Neuronal stem cell (in vitro differentiated cells): ENCODE data around the gene TLX1.

Experiments
- DNase-seq: peaks from one replicate; pipeline ENCODE4 v3.0.0-alpha.2; 2013; ENCODE audit warnings: low spot score
- H2AFZ ChIP-seq: one replicate; pipeline ENCODE4 v1.6.1; 2013; ENCODE audit warnings: mild to moderate bottlenecking, low read length, inconsistent platforms
- H2AK5ac ChIP-seq: 2 replicates; pipeline ENCODE4 v1.6.1; 2013; ENCODE audit warnings: low read depth, mild to moderate bottlenecking, inconsistent platforms, low read length, moderate library complexity, mixed read lengths
- H2BK120ac ChIP-seq: 2 replicates; pipeline ENCODE4 v1.6.1; 2013; ENCODE audit warnings: low read depth, mild to moderate bottlenecking, inconsistent platforms, low read length, moderate library complexity, mixed read lengths
- H2BK12ac ChIP-seq: one replicate; pipeline ENCODE4 v1.6.1; 2013; ENCODE audit warnings: low read length, inconsistent platforms
- H2BK15ac ChIP-seq: 2 replicates; pipeline ENCODE4 v1.6.1; 2013; ENCODE audit warnings: mild to moderate bottlenecking, low read length, inconsistent platforms, mixed read lengths
- H2BK5ac ChIP-seq: one replicate; pipeline ENCODE4 v1.6.1; 2013; ENCODE audit warnings: inconsistent platforms, mild to moderate bottlenecking, low read length, moderate library complexity
- H3K14ac ChIP-seq: one replicate; pipeline ENCODE4 v1.6.1; 2013; ENCODE audit warnings: low read length, inconsistent platforms
- H3K18ac ChIP-seq: 2 replicates; pipeline ENCODE4 v1.6.1; 2013; ENCODE audit warnings: low read length, inconsistent platforms
- H3K23ac ChIP-seq: 2 replicates; pipeline ENCODE4 v1.6.1; 2013; ENCODE audit warnings: low read depth, mild to moderate bottlenecking, mixed read lengths, low read length, inconsistent platforms; ENCODE audit not compliant: poor library complexity
- H3K27ac ChIP-seq: replicated peaks from 3 replicates; pipeline ENCODE4 v1.5.1; 2013; ENCODE audit warnings: low read length, inconsistent platforms
- H3K27me3 ChIP-seq, 3 experiments: 2 replicates each; pipeline ENCODE4 v1.6.1; 2013; ENCODE audit warnings: low read length in 3 of 3, mild to moderate bottlenecking in 2 of 3, inconsistent platforms in 1 of 3, low read depth in 1 of 3, mixed read lengths in 1 of 3, moderate library complexity in 1 of 3; ENCODE audit not compliant: control insufficient read depth in 3 of 3, insufficient read depth in 3 of 3
- H3K36me3 ChIP-seq, 2 donors: replicated peaks in 1 of 2; 2 replicates each; pipeline ENCODE4 v1.6.1; 2013; ENCODE audit warnings: low read length in 2 of 2; ENCODE audit not compliant: control insufficient read depth in 2 of 2, insufficient read depth in 2 of 2
- H3K4ac ChIP-seq: 2 replicates; pipeline ENCODE4 v1.6.1; 2013; ENCODE audit warnings: inconsistent platforms, mild to moderate bottlenecking, low read length, moderate library complexity
- H3K4me1 ChIP-seq, 2 donors: 1 replicate in 1 of 2; 2 replicates in 1 of 2; pipeline ENCODE4 v1.6.1; 2013; ENCODE audit warnings: low read length in 2 of 2, low read depth in 1 of 2; ENCODE audit not compliant: control insufficient read depth in 2 of 2, insufficient read depth in 1 of 2
- H3K4me2 ChIP-seq: one replicate; pipeline ENCODE4 v1.6.1; 2013; ENCODE audit warnings: mild to moderate bottlenecking, low read length, inconsistent platforms; ENCODE audit not compliant: insufficient read depth, poor library complexity, severe bottlenecking
- H3K4me3 ChIP-seq, 2 donors: 2 replicates each; pipeline ENCODE4 v1.5.1; 2013; ENCODE audit warnings: low read length in 2 of 2, mild to moderate bottlenecking in 2 of 2, inconsistent platforms in 1 of 2, moderate library complexity in 1 of 2
- H3K79me1 ChIP-seq: one replicate; pipeline ENCODE4 v1.6.1; 2013; ENCODE audit warnings: low read depth, mild to moderate bottlenecking, inconsistent platforms, low read length, moderate library complexity
- H3K9ac ChIP-seq: one replicate; pipeline ENCODE4 v1.6.1; 2013; ENCODE audit warnings: mild to moderate bottlenecking, low read depth, low read length, inconsistent platforms; ENCODE audit not compliant: poor library complexity
- H3K9me3 ChIP-seq, 2 donors: replicated peaks in 1 of 2; 2 replicates each; pipeline versions ENCODE3 to v1.6.1; 2013; ENCODE audit warnings: low read length in 2 of 2, mild to moderate bottlenecking in 2 of 2, inconsistent platforms in 1 of 2, low read depth in 1 of 2, mixed read lengths in 1 of 2, moderate library complexity in 1 of 2; ENCODE audit not compliant: control insufficient read depth in 2 of 2, insufficient read depth in 1 of 2
- H4K8ac ChIP-seq: one replicate; pipeline ENCODE4 v1.6.1; 2013; ENCODE audit warnings: low read depth, mild to moderate bottlenecking, inconsistent platforms, low read length, moderate library complexity
- H4K91ac ChIP-seq: one replicate; pipeline ENCODE4 v1.6.1; 2013; ENCODE audit warnings: low read length, low read depth, mild to moderate bottlenecking, inconsistent platforms; ENCODE audit not compliant: poor library complexity
- WGBS, 2 donors: extraction: QIAGEN DNeasy Blood & Tissue Kit; methylation state at CpG; one replicate each; pipeline ENCODE4 v1.1.7; 2013; ENCODE audit warnings: missing lambda C conversion rate in 2 of 2, mixed read lengths in 1 of 2; ENCODE audit not compliant: insufficient read length in 2 of 2, insufficient replicate concordance in 1 of 2; ENCODE audit errors: extremely low coverage in 2 of 2; 5-methylcytosine and 5-hydroxymethylcytosine counted together

TLX1 gene

GRCh38 chr10:101097881-101098280 is 33.2 kb upstream of the TLX1 start:
- no peak overlapping the region for H3K23ac ChIP-seq
- H3K27ac ChIP-seq = no peak overlapping the region
- no peak overlapping the region for H3K4ac ChIP-seq
- H2AFZ ChIP-seq = no peak overlapping the region
- H3K18ac ChIP-seq = no peak overlapping the region
- H3K36me3 ChIP-seq = no peaks in the 10 kb centered on the region
- no peak overlapping the region for H2BK15ac ChIP-seq
- H3K9ac ChIP-seq = no peak overlapping the region
- H2BK120ac ChIP-seq = no peak overlapping the region
- no peak overlapping the region for H2AK5ac ChIP-seq
- H3K4me3 ChIP-seq = no peak overlapping the region
- no peak overlapping the region for H2BK5ac ChIP-seq
- WGBS, 2 donors = no CpG with 5 or more reads among the region's 4 CpGs
- H3K9me3 ChIP-seq = no peaks in the 10 kb centered on the region
- H3K4me2 ChIP-seq = no peak overlapping the region
- H4K8ac ChIP-seq = no peak overlapping the region
- peaks cover 0 to 80% (median 21%) of the 10 kb centered on the region in 3 experiments for H3K27me3 ChIP-seq
- H4K91ac ChIP-seq = no peak overlapping the region
- peaks cover 0 to 7% of the 10 kb centered on the region in 2 donors for H3K4me1 ChIP-seq
- no peaks in the 10 kb centered on the region for H3K79me1 ChIP-seq
- H2BK12ac ChIP-seq = no peak overlapping the region
- DNase-seq = no peak
- no peak overlapping the region for H3K14ac ChIP-seq

- Histone ChIP-seq H3K79me1 (no peaks in the 10 kb centered on the region), H3K14ac (no peak overlapping the region), H2AFZ (no peak overlapping the region), H3K4me1 (peaks cover 0 to 1% of the 10 kb centered on the region in 2 donors), H3K4me2 (no peak overlapping the region), H2BK15ac (no peak overlapping the region), H3K27me3 (peaks cover 0 to 80% (median 21%) of the 10 kb centered on the region in 3 experiments), H4K8ac (no peak overlapping the region), H3K9me3 (no peaks in the 10 kb centered on the region), H3K36me3 (no peaks in the 10 kb centered on the region), H3K4me3 (no peak overlapping the region), H3K18ac (no peak overlapping the region), H2BK5ac (no peak overlapping the region), H3K9ac (no peak overlapping the region), H3K23ac (peak overlapping the region; percentile 37), H2BK12ac (no peak overlapping the region), H2AK5ac (no peak overlapping the region), H3K4ac (no peak overlapping the region), H3K27ac (no peak overlapping the region), H4K91ac (no peak overlapping the region), H2BK120ac (no peak overlapping the region)
- no peak for DNase-seq
- WGBS, 2 donors = no CpG with 5 or more reads among the region's 6 CpGs
These were observed 31.2 kb upstream of the TLX1 start for GRCh38 chr10:101099901-101100300.

- Histone ChIP-seq H4K91ac (no peak overlapping the region), H3K4ac (no peak overlapping the region), H2AK5ac (no peak overlapping the region), H2AFZ (no peak overlapping the region), H2BK12ac (no peak overlapping the region), H3K27me3 (peaks cover 0 to 84% (median 21%) of the 10 kb centered on the region in 3 experiments), H3K9ac (no peak overlapping the region), H3K36me3 (no peaks in the 10 kb centered on the region), H3K23ac (no peak overlapping the region), H3K9me3 (no peaks in the 10 kb centered on the region), H4K8ac (no peak overlapping the region), H3K4me3 (no peak overlapping the region), H3K4me2 (no peak overlapping the region), H2BK15ac (no peak overlapping the region), H3K79me1 (no peaks in the 10 kb centered on the region), H3K18ac (no peak overlapping the region), H2BK5ac (no peak overlapping the region), H2BK120ac (no peak overlapping the region), H3K14ac (no peak overlapping the region), H3K4me1 (peaks cover 0 to 1% of the 10 kb centered on the region in 2 donors), H3K27ac (no peak overlapping the region)
- no CpG with 5 or more reads among the region's 4 CpGs for WGBS, 2 donors
- DNase-seq = no peak
These were observed 29.7 kb upstream of the TLX1 start for GRCh38 chr10:101101372-101101881.

- H3K27me3 ChIP-seq = peaks cover 0 to 88% (median 21%) of the 10 kb centered on the region in 3 experiments
- no peak for DNase-seq
- WGBS, 2 donors = no CpG with 5 or more reads among the region's 2 CpGs
These were observed 27.7 kb upstream of the TLX1 start for GRCh38 chr10:101103430-101103829.

More at GRCh38 chr10:101103430-101103829, 27.7 kb upstream of the TLX1 start:
- Histone ChIP-seq H3K14ac (no peak overlapping the region), H3K36me3 (no peaks in the 10 kb centered on the region), H2BK120ac (no peak overlapping the region), H2BK12ac (no peak overlapping the region), H2BK5ac (no peak overlapping the region), H3K9ac (no peak overlapping the region), H4K8ac (no peak overlapping the region), H3K9me3 (no peaks in the 10 kb centered on the region), H3K4ac (no peak overlapping the region), H3K18ac (no peak overlapping the region), H3K79me1 (no peaks in the 10 kb centered on the region), H4K91ac (no peak overlapping the region), H3K4me1 (no peaks in the 10 kb centered on the region), H2AK5ac (no peak overlapping the region), H2AFZ (no peak overlapping the region), H3K4me3 (no peak overlapping the region), H3K4me2 (no peak overlapping the region), H3K23ac (no peak overlapping the region), H3K27ac (no peak overlapping the region), H2BK15ac (no peak overlapping the region)
